ENCODE results near the gene CDCA7.
"Not testable (repeated sequence)": the region's sequence is repeated elsewhere in the genome, so short reads cannot be mapped to it uniquely, and the experiment has no call there.

Gene CDCA7

DNA sequence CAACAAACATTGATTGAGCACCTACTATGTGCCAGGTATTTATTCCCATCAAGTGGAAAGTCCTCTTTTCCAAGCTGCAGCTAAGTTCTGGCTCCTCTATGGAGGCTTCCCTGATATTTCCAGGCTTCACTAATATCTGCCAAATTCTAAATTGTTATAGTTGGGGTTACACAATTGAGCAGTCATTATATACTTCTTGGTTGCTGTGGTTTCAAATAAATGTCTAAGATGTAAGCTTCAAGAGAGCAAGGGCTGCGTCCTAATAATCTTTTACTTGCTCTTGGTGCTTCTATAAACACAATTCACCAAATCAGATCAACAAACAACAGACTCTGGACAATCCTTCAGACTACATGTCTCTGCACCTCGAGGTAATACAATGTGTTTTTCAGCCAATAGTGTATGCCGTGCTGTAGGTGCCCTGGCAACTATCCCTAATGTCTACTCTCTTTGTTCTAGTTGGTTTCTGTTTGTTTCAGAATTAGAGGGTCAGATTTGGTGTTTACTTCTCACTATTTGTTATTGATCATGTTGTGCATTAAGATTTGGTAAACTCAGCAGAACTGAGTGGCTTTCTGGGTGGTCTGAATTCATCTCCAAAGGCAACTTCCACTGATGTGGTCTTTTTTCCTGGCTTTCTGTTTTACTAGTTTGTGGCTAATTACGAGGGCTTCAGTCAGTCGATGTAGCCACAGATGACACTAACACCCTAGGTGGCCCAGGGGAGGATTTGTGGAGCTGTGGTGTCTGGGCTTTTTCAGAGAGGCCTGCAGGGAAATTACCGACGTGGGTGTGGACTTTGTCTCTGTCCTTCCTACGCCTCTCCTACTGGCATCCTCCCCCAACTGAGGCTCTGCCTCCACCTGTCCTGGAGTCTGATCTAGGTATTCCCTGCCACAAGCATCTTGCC, 50.4 kb downstream of the CDCA7 start:
- no peak for DNase-seq (ENCODE audit: low read depth)

DNA sequence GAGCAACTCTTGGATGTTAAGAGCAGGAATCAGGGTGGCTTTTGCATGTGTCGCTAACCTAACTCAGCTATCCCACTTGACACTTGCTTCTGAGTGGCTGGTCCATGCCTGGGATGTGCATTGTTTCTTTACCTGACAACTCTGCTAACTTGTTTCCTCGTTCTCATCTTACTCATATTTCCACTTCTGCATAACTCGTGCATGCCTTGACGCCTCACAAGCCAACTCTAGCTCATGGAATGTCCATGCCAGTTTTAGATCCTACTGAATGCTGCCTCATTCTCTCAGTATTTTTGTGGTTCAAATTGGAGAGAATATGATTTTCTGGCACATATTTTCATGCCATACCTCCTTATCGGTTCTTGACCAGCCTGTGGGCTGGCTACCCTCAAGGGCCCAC, 52.5 kb downstream of the CDCA7 start:
- no peak for DNase-seq (ENCODE audit: low read depth)

DNA sequence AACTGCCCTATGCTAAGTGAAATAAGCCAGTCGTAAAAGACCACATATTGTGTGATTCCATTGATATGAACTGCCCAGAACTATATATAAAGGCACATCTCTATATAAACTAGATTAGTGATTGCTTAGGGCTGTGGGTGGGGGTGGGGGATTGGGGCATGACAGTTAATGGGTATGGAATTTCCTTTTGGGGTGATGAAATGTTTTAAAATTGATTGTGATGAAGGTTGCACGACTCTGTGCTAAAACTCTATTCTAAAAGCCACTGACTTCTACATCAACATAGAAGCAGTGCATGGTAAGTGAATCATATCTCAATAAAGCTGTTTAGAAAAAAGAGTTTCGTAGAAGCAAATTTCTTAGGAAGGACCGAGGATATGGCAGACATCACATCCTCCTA, 53.0 kb downstream of the CDCA7 start:
- DNase-seq (ENCODE audit: low read depth), result no peak

DNA sequence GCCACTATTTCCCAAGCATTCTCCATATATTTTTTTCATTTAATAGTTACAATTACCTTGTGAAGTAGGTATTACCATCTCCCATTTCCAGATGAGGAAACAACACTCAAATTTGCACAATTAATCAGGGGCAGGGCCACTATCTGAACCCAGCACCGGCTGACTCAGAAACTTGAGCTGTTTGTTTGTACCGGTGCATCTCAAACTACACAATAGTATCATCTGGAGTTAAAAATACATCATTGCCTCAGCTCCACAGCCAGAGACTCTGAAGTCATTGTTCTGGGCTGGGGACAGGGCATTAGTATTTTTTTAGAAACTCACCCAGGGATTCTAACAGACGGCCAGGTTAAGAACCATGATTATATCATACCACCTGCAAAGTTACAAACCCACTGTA, 55.9 kb downstream of the CDCA7 start:
- DNase-seq (ENCODE audit: low read depth), result no peak

DNA sequence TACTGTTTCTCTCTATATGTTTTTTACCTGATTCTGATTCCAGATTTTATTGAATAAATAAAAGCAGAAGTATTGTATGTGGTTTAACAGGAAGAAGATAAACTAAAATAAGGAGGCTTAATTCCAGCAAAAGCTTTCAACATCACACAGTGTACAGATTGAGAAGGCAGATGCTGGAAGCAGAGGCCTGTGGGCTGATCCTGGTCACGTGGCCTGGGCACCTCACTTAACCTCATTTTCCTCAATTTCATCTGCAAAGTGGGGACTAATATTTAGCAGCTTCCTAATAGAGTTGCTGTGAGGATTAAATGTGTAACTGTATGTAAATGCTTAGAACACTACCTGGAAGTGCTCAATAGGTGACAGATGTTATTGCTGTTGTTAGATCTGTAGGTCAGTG, 58.0 kb downstream of the CDCA7 start:
- no peak for DNase-seq (ENCODE audit: low read depth)

DNA sequence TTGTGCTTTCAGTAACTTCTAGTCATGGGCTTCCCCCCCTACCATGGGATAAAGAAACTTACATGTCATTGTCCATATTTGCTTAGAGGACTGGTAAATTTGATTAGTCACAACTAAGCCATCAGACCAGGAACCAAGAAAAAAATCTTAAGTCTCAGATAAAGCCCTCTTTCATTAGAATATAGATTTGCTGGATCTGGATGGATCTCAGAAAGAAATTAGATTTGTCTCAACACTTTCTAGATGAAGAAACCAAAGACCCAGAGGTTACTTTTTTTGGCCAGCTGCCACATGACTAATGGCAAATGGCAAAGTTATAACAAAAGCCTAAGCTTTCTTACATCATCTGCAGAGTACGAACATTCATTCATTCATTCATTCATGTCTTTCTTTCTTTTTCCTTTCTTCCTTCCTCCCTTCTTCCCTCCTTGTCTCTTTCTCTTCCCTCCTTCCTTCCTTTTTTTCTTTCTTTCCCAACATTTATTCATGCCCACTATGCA, 60.2 kb downstream of the CDCA7 start:
- no peak for DNase-seq (ENCODE audit: low read depth)

DNA sequence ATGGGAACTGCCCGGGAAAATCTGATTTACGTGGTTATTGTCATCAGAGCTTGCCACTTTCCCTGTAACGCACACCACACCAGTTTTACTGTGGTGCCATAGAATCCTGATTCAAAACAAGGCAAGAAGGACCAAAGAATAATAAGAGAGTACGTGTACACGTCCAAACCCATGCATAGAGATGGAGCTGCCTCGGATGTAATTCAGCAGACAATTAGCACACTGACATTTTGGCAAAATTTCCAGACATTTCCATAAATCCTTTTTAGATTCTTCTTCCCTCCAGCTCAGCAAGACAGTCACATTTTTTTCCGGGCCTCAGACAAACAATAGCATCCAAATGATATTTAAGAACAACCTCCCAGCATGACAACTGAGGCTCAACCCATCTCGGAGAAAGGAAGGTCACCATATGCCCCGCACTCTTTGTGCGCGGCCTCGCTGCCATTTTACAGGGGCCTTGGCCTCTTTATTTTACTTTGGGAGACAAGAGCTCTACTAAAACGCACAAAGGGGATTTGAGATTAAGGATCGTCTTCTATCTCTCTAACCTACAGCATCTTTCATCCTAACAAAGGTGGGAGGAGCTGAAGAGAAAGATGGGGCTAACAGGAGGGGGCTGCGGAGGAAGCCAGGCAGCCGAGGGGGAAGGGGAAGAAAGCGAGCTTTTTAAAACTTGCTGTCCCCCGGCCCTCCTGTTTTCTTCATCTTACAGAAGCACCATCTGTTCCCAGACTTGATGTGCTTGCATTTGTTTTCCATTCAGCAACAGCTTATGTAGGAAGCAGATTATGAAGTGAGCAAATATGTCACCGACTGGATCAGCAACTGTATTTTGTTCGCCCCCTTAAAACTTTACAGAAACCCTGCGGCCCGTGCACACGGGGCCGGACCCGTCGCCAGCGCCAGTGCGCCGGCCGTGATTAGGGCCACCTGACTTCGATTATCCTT, 61.0 kb downstream of the CDCA7 start:
- DNase-seq (ENCODE audit: low read depth), result no peak

DNA sequence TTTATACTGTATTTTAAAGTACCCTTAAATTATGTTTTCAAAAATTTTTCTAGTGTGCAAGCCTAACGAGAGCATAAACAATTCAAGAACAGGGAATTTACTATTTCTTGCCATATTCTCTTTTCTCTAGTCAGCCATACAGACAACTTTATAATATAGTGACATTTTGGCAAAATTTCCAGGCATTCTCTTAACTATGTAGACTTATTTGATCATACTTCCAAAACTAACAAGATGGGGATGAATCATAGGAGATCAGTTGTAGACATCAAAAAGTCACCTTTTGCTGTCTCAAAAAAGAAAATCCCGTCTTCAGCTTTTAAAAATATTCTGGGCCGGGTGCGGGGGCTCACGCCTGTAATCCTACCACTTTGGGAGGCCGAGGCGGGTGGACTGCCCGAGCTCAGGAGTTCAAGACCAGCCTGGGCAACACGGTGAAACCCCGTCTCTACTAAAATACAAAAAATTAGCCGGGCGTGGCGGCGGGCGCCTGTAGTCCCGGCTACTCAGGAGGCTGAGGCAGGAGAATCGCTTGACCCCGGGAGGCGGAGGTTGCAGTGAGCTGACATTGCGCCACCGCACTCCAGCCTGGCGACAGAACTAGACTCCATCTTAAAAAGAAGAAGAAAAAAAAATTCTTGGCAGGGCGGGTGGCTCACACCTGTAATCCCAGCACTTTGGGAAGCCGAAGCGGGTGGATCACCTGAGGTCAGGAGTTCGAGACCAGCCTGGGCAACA, 61.9 kb downstream of the CDCA7 start:
- DNase-seq (ENCODE audit: low read depth), result not testable (repeated sequence)

DNA sequence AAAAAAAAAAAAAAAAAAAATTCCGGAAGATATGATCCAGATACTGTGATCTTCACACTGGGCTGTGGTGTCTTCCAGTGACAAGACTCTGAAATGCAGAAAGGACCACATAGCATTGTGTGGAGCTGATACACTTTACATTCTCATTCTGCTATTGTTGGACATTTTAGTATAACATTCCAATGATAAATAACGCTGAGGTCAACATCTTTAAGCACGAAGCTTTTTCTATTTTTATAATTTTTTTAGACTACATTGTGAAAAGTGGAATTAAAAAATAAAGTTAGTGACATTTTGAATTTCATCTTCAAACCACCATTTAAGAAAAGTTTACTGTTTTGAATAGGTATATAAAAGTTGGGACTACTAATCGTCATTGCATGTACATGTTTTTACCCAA, 62.7 kb downstream of the CDCA7 start:
- DNase-seq (ENCODE audit: low read depth), result no peak

DNA sequence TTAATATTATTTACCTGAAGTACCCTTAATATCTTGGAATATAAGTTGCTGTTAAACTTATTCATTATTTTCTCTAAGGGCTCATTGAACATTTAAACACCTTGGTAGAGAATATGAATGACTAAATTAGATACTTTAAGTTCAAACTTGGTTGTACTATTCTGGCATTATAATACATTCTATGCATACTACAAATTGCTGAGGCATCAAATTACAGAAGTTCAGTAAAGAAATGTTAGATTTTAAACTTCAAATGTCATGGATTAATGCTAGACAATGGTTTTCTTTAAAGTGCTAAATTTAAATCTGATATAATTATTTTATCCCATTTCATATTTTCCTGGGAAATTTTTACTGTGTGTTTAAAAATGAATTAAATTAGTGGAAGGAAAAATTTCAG, 63.1 kb downstream of the CDCA7 start:
- no peak for DNase-seq (ENCODE audit: low read depth)

All from stimulated activated CD8-positive, alpha-beta memory T cell treated with anti-CD3 and anti-CD28 coated beads, Interleukin-12 subunit alpha, Interleukin-12 subunit beta, amount 100 ng/mL, for 1 hour (primary cell).